GM21576 (cell line): ENCODE data around the gene TARDBP.
"Not testable (repeated sequence)": the region's sequence is repeated elsewhere in the genome, so short reads cannot be mapped to it uniquely, and the experiment has no call there.

Experiments
- ATAC-seq: cut with Tn5 transposase; IDR thresholded peaks from one replicate; pipeline ENCODE4 v1.9.1; 2021; ENCODE audit warnings: mild to moderate bottlenecking, moderate library complexity; ENCODE audit not compliant: unreplicated experiment

The TARDBP gene

GRCh38 chr1:11059155-11059967 lies 46.9 kb downstream of the TARDBP start:
- ATAC-seq = peak; percentile 28

DNA sequence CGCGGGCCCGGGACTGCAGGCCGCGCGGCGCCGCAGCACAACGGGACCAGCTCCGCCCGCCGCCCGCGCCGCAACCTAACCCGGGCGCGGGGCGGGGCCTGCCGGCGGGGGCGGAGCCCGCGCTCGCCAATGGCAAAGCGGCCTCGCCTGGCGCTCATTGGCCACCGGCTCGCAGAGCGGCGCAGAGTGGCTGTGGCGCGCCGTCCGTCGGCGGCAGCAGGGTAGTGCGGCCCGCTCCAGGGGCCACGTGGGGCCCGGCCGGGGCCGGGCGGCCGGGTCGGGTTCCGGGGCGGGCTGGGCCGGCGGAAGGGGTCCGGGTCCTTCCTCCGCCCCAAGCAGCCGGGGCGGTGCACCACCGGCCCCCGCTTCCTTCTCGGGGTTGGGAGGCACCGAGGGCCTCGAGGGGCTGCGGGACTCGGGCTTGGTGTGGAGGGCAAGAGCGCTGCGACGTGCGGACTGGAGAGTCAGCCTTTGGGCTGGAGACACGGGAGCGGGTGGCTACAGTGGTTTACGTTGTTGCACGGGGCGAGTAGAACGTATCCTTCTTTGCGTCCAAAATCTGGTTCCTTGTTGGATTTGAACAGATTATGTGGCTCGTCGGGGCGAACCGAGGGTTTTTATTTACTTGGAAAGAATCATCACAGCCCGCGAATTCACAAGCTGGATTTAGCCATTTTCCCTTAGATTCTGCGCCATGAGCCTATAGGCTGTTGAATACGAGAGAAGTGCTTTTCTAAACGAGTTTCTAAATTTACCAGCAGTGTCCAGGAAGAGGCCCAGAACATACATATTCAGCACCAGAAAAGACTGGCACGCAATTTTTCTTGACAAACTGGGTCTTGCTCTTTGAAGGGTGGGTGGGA lies 47.7 kb downstream of the TARDBP start, which contains the start of gene SRM:
TSS of gene SRM (minus strand) at position 51 of the 863 bp plus-strand sequence. CDS start 75 bp downstream, outside the sequence.
- ATAC-seq = peak; percentile 82

- ATAC-seq = no peak
Measured at GRCh38 chr1:11061652-11062365, 49.4 kb downstream of the TARDBP start.

- ATAC-seq = no peak
Measured at GRCh38 chr1:11062965-11063401, 50.5 kb downstream of the TARDBP start.

DNA sequence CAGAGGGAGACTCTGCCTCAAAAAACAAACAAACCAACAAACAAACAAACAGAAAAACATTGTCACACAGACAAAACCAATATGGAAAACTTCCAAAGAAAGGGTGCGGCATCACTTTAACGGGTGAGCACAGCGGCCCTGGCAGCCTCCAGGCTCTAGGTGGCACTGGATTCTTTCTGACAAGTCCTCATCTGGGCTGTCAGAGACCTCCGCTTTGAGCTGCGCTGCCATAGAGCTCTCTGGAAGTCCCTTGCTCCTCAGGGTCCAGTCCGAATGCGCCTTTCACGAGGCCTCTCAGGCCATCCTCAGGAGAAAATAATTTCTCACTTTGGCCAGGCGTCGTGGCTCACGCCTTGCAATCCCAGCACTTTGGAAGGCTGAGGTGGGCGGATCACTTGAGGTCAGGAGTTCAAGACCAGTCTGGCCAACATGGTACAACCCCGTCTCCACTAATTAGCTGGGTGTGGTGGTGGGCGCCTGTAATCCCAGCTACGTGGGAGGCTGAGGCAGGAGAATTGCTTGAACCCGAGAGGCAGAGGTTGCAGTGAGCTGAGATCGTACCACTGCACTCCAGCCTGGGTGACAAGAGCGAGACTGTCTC lies 51.6 kb downstream of the TARDBP start:
- not testable (repeated sequence) for ATAC-seq

DNA sequence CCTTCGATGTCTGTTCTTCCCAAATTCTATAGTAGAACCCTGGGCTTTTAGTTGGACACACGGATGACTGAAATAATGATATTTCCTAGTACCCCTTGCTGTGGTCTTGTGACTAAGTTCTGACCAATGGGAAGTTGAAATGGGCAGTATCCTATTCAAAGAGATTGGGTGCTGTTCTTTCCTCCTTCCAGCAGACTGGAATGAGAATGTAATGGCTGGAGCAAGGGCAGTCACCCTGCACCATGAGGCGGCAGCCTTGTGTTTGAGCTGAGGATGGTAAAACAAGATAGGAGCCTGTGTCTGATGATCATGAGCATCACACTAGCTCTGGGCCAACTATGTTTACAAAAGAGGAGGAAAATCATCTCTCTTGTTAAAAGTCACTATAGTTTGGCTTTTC lies 52.5 kb downstream of the TARDBP start:
- ATAC-seq = no peak

DNA sequence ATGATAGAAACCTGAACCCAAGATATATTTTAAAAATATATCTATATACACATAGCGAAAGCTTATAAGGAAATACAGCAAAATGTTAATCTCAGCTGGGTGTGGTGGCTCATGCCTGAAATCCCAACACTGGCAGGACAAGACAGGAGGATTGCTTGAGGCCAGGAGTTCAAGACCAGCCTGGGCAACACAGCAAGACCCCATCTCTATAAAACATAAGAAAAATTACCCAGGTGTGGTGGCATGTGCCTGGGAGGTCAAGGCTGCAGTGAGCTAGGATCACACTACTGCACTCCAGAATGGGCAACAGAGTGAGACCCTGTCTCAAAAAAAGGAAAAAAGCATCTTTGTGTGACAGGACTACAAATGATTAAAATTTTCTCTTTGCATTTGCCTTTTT lies 53.3 kb downstream of the TARDBP start:
- no peak for ATAC-seq

- no peak for ATAC-seq
Measured at GRCh38 chr1:11067716-11068599, 55.5 kb downstream of the TARDBP start.

- ATAC-seq = no peak
Measured at GRCh38 chr1:11068600-11069473, 56.4 kb downstream of the TARDBP start.

DNA sequence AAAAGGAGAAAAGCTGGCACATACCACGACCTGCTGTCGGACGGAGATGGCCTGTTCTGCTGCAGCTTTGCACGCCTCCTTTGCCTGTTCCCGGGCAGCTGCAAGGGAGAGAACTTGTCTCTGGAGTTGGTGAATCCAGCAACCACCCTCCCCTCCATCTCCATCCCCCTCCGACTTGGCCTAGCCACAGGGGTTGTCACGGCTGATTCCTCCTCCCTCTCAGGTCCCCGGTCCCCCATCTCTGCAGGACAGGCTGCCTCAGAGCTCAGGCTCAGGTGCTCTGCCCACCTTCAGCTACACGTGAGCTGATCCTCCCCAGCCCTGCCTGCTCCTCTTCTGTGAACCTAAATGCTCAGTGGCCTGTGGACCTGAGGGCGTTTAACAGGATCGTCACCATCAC lies 58.4 kb downstream of the TARDBP start:
- no peak for ATAC-seq

DNA sequence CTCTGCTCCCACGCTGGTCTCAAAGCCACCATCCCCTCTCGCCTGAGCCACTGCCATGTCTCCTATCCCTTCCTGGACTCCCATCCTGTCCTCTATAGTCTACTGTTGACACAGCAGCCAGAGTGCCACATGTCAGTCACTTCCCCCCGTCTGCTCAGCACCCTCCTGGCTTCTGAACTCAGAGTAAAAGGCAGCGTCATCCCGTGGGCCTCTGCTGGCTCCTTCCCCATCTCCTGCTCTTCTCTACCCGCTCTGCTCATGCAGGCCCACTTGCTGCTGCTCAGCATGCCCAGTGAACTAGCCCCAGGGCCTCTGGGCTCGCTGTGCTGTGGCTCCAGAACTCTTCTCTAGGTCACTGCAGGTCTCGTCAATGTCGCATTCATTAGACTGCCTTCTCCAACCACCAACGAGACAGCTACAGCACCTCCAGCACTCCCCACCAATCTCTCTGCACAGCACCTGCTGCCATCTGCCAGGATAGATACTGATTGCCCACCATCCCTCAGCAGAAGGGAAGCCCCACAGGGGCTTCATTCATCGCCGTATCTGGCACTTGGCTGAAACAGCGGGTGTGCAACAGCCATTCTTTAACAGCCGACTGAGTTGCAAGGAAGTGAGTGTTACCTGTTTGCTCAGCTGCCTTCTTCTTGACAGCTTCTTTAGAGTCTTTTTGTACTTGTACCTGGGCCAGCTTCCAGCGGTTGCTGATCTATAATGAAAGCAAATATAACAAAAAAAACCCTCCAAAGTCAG lies 59.2 kb downstream of the TARDBP start:
- no peak for ATAC-seq

- no peak for ATAC-seq
Measured at GRCh38 chr1:11072216-11072917, 59.9 kb downstream of the TARDBP start.

DNA sequence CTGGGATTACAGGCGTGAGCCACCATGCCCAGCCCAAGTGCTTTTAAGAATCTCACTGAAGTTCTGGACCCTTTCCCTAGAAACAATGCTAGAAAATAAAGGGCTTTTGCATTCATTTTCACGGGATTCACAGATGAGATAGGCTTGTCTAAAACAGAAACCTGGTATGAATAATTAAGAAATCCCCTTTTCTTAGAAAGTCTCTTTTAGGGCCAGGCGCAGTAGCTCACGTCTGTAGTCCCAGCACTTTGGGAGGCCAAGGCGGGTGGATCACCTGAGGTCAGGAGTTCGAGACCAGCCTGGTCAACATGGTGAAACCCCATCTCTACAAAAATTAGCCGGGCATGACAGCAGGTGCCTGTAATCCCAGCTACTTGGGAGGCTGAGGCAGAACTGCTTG lies 60.9 kb downstream of the TARDBP start:
- ATAC-seq = not testable (repeated sequence)
